Neutrophil (primary cell): Measurements from ENCODE around the gene TRIOBP.
A peak's percentile ranks its signal among the peaks of the same experiment; 100 is the strongest.

ENCODE experiments used
- H3K27ac ChIP-seq: fragments of 200-600 bp; sonication (generic); 2 replicates; pipeline ENCODE4 v1.5.1; 2016; ENCODE audit warnings: mild to moderate bottlenecking, moderate library complexity
- H3K27me3 ChIP-seq: fragments of 200-600 bp; sonication (generic); 2 replicates; pipeline ENCODE4 v1.6.0; 2016; ENCODE audit warnings: mild to moderate bottlenecking
- H3K36me3 ChIP-seq: fragments of 200-600 bp; sonication (generic); 2 replicates; pipeline ENCODE4 v1.5.1; 2017
- H3K4me1 ChIP-seq, 2 experiments: fragments of 200-600 bp in 1 of 2; sonication (generic) in 1 of 2; 1 replicate in 1 of 2; 2 replicates in 1 of 2; pipeline versions ENCODE4 v1.5.1 to v1.6.1; 2013 to 2016; ENCODE audit warnings: low read depth in 1 of 2, low read length in 1 of 2, mild to moderate bottlenecking in 1 of 2, moderate library complexity in 1 of 2; ENCODE audit not compliant: control insufficient read depth in 1 of 2, insufficient read depth in 1 of 2
- H3K4me3 ChIP-seq, 2 experiments: fragments of 200-600 bp in 1 of 2; sonication (generic) in 1 of 2; 1 replicate in 1 of 2; 2 replicates in 1 of 2; pipeline ENCODE4 v1.5.1; 2013 to 2016; ENCODE audit warnings: low read depth in 1 of 2, low read length in 1 of 2, mild to moderate bottlenecking in 1 of 2, moderate library complexity in 1 of 2
- H3K9me3 ChIP-seq: fragments of 200-600 bp; sonication (generic); 2 replicates; pipeline ENCODE4 v1.5.1; 2016
- TF ChIP-seq, protein P1 (sequence below): fragments of 200-600 bp; sonication (generic); IDR thresholded peaks from 2 replicates; pipeline ENCODE4 v1.5.1; 2016; ENCODE audit warnings: antibody characterized with exemption

Gene TRIOBP

DNA sequence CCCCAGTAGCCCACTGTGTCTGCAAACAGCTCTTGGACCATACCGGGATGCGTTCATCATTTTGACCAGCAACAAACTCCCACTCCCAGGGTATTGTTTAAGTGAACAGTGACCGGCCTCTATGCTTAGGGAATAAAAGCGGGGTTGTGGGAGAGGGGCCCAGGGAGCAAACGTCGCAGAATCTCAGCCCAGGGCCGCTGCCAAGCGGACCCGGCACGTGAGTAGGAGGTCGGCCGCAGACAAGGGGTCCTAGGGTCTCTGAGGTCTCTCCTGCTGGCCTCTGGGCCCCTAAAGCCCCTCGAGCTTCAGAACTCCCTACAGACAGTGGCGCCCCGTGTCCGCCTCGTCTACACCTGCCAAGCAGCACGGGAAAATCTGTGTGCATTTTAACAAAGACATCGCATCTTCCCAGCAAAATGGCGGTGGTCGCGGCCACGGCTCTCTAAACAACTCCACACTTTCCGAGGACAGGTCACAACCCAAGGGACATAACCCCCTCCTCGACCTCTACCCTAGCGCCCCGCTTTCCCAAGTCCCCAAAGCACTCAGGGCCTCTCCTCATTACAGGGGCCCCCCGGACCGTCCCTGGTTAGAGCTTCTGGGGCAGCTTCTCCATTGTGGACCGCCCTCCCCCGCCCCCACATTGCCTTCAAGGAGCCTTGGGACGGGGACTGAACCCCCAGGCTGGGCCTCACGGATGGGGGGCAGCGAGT is 106.9 kb downstream of the TRIOBP start:
- no peak overlapping the region for H3K27ac ChIP-seq
- peaks cover 77% of the 10 kb centered on the region for H3K27me3 ChIP-seq
- H3K4me3 ChIP-seq = no peak overlapping the region
- TF ChIP-seq, protein P1, sequence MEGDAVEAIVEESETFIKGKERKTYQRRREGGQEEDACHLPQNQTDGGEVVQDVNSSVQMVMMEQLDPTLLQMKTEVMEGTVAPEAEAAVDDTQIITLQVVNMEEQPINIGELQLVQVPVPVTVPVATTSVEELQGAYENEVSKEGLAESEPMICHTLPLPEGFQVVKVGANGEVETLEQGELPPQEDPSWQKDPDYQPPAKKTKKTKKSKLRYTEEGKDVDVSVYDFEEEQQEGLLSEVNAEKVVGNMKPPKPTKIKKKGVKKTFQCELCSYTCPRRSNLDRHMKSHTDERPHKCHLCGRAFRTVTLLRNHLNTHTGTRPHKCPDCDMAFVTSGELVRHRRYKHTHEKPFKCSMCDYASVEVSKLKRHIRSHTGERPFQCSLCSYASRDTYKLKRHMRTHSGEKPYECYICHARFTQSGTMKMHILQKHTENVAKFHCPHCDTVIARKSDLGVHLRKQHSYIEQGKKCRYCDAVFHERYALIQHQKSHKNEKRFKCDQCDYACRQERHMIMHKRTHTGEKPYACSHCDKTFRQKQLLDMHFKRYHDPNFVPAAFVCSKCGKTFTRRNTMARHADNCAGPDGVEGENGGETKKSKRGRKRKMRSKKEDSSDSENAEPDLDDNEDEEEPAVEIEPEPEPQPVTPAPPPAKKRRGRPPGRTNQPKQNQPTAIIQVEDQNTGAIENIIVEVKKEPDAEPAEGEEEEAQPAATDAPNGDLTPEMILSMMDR = no peak
- no peaks in the 10 kb centered on the region for H3K9me3 ChIP-seq
- H3K36me3 ChIP-seq = no peaks in the 10 kb centered on the region
- peaks cover 54 to 63% of the 10 kb centered on the region in 2 experiments for H3K4me1 ChIP-seq

DNA sequence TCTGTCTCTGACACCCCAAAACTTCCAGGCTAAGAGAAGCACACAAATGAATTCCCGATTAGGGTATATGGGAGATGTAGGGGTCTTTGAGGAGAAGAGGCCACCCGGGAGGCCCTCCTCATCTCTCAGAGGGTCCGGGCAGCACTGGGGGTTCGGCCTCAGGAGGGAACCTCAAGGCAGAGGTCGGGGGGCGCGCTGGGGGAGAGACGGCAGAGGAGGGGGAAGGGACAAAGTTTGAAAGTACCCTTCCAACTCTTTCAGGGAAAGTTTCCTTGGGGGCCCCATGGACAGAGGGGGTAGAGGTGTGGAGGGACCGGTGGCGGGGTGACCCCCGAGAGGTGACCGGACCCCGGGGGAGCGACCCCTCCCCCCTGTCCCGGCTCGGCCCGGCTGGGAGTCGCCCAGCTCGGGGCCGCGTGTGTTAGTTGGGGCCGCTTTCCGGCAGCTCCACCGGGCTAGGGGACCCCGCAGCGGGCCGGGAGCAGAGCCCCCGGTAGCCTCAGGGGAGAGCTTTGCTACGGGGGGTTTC is 107.6 kb downstream of the TRIOBP start:
- H3K4me3 ChIP-seq = peak overlapping the region; percentile 61 to 78

DNA sequence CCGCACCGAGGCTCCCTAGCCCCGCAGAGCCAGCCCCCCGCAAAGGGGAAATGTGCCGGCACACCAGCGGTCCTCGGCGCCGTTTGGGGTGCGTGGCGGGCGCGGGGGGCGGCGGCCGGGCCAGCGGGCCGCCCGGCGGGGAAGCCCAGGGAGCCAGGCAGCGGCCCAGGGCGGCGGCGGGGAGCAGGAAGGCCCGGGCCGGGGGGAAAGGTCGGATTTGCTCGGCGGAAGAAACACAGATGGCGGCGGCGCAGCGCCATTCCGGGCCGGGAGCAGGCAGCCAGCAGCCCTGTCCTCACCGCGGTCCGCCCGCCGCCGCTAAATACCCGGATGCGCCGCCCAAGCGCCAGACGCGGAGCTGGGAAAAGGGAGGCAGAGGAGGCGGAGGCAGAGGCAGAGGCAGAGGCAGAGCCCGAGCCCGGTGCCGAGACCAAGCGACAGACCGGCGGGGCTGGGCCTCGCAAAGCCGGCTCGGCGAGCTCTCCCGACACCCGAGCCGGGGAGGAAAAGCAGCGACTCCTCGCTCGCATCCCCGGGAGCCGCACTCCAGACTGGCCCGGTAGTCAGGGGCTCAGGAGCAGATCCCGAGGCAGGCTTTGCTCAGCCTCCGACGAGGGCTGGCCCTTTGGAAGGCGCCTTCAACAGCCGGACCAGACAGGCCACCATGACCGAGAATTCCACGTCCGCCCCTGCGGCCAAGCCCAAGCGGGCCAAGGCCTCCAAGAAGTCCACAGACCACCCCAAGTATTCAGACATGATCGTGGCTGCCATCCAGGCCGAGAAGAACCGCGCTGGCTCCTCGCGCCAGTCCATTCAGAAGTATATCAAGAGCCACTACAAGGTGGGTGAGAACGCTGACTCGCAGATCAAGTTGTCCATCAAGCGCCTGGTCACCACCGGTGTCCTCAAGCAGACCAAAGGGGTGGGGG is 108.3 kb downstream of the TRIOBP start:
- H3K9me3 ChIP-seq = no peaks in the 10 kb centered on the region
- H3K4me3 ChIP-seq = peak overlapping the region; percentile 61 to 78
- peaks cover 54 to 63% of the 10 kb centered on the region in 2 experiments for H3K4me1 ChIP-seq
- H3K36me3 ChIP-seq = no peaks in the 10 kb centered on the region
- TF ChIP-seq, protein P1 = no peak
- peak overlapping the region; percentile 59 for H3K27ac ChIP-seq
- H3K27me3 ChIP-seq = peaks cover 84% of the 10 kb centered on the region

More for the DNA sequence above, 107.6 kb downstream of the TRIOBP start:
- TF ChIP-seq, protein P1 = no peak
- H3K9me3 ChIP-seq = no peaks in the 10 kb centered on the region
- H3K4me1 ChIP-seq = peaks cover 54 to 63% of the 10 kb centered on the region in 2 experiments
- H3K27ac ChIP-seq = no peak overlapping the region
- peaks cover 84% of the 10 kb centered on the region for H3K27me3 ChIP-seq
- no peaks in the 10 kb centered on the region for H3K36me3 ChIP-seq

DNA sequence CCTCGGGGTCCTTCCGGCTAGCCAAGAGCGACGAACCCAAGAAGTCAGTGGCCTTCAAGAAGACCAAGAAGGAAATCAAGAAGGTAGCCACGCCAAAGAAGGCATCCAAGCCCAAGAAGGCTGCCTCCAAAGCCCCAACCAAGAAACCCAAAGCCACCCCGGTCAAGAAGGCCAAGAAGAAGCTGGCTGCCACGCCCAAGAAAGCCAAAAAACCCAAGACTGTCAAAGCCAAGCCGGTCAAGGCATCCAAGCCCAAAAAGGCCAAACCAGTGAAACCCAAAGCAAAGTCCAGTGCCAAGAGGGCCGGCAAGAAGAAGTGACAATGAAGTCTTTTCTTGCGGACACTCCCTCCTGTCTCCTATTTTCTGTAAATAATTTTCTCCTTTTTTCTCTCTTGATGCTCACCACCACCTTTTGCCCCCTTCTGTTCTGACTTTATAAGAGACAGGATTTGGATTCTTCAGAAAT is 109.0 kb downstream of the TRIOBP start:
- peak overlapping the region; percentile 61 to 78 for H3K4me3 ChIP-seq
- peak overlapping the region; percentile 59 for H3K27ac ChIP-seq
- H3K27me3 ChIP-seq = peaks cover 84% of the 10 kb centered on the region
- TF ChIP-seq, protein P1 = no peak
- H3K4me1 ChIP-seq = peaks cover 54 to 63% of the 10 kb centered on the region in 2 experiments
- no peaks in the 10 kb centered on the region for H3K36me3 ChIP-seq
- no peaks in the 10 kb centered on the region for H3K9me3 ChIP-seq
